Hematopoietic multipotent progenitor cell treated with erythropoietin and hydrocortisone succinate and interleukin-3 and kit ligand, for 6 days (in vitro differentiated cells): Measurements from ENCODE around the gene CXXC1.
"Not testable (repeated sequence)": the region's sequence is repeated elsewhere in the genome, so short reads cannot be mapped to it uniquely, and the experiment has no call there.

Experiments
- DNase-seq: peaks from one replicate; pipeline ENCODE4 v3.0.0-alpha.2; 2015

Gene CXXC1

GRCh38 chr18:50287441-50288347 lies at the start of gene CXXC1:
CXXC1 (minus strand) TSS chr18:50287692; CDS start chr18:50287589, 103 bp downstream.
- peak; percentile 100 for DNase-seq

- DNase-seq: no peak
These were observed 47.2 kb upstream of the CXXC1 start for GRCh38 chr18:50334546-50335152.

GRCh38 chr18:50331691-50332090 lies 44.2 kb upstream of the CXXC1 start:
- no peak for DNase-seq

- no peak for DNase-seq
These were observed 42.7 kb upstream of the CXXC1 start for GRCh38 chr18:50330176-50330575.

GRCh38 chr18:50327983-50328382 lies 40.5 kb upstream of the CXXC1 start:
- DNase-seq: no peak

GRCh38 chr18:50320719-50321118 lies 33.2 kb upstream of the CXXC1 start:
- DNase-seq: no peak

GRCh38 chr18:50315100-50315871 lies 27.8 kb upstream of the CXXC1 start:
- no peak for DNase-seq

GRCh38 chr18:50313873-50314460 lies 26.5 kb upstream of the CXXC1 start:
- DNase-seq: no peak

- no peak for DNase-seq
These were observed 25.6 kb upstream of the CXXC1 start for GRCh38 chr18:50313031-50313607.

- no peak for DNase-seq
These were observed 25.0 kb upstream of the CXXC1 start for GRCh38 chr18:50312296-50313030.

- no peak for DNase-seq
These were observed 24.2 kb upstream of the CXXC1 start for GRCh38 chr18:50311650-50312049.

GRCh38 chr18:50310080-50310479 lies 22.6 kb upstream of the CXXC1 start:
- no peak for DNase-seq

GRCh38 chr18:50308851-50309250 lies 21.4 kb upstream of the CXXC1 start:
- DNase-seq: not testable (repeated sequence)

GRCh38 chr18:50307738-50308470 lies 20.4 kb upstream of the CXXC1 start:
- peak; percentile 98 for DNase-seq

GRCh38 chr18:50307400-50307737 lies 19.9 kb upstream of the CXXC1 start:
- DNase-seq: no peak

- DNase-seq: no peak
These were observed 19.5 kb upstream of the CXXC1 start for GRCh38 chr18:50306944-50307343.

- no peak for DNase-seq
These were observed 13.6 kb upstream of the CXXC1 start for GRCh38 chr18:50301074-50301473.

GRCh38 chr18:50299626-50300388 lies 12.3 kb upstream of the CXXC1 start:
- no peak for DNase-seq

GRCh38 chr18:50298443-50299284 lies 11.2 kb upstream of the CXXC1 start:
- no peak for DNase-seq
